DOHH2 (cell line): ENCODE results near the gene MFAP4.

Experiments used
- H3F3A ChIP-seq: fragments of 200-600 bp; sonication (generic), shearing (Covaris generic); 2 replicates; pipeline ENCODE4 v1.6.0; 2016; ENCODE audit warnings: antibody characterized with exemption, mild to moderate bottlenecking; ENCODE audit not compliant: control insufficient read depth, insufficient read depth
- H3K27ac ChIP-seq: fragments of 200-600 bp; sonication (generic); 2 replicates; pipeline ENCODE4 v1.5.1; 2014; ENCODE audit warnings: low read depth, mild to moderate bottlenecking, low read length, moderate library complexity
- H3K27me3 ChIP-seq: fragments of 200-600 bp; sonication (generic); 2 replicates; pipeline ENCODE4 v1.6.1; 2014; ENCODE audit warnings: mild to moderate bottlenecking, low read length, mixed read lengths; ENCODE audit not compliant: control insufficient read depth
- H3K36me3 ChIP-seq: fragments of 200-600 bp; sonication (generic); 2 replicates; pipeline ENCODE4 v1.6.1; 2014; ENCODE audit warnings: mild to moderate bottlenecking, low read length, moderate library complexity, mixed read lengths; ENCODE audit not compliant: control insufficient read depth
- H3K4me1 ChIP-seq: fragments of 200-600 bp; sonication (generic); 2 replicates; pipeline ENCODE4 v1.6.1; 2014; ENCODE audit warnings: mild to moderate bottlenecking, low read length, mixed read lengths; ENCODE audit not compliant: control insufficient read depth
- H3K4me2 ChIP-seq: fragments of 200-600 bp; sonication (generic); 2 replicates; pipeline ENCODE4 v1.6.0; 2014; ENCODE audit warnings: mild to moderate bottlenecking, low read length, moderate library complexity
- H3K4me3 ChIP-seq: fragments of 200-600 bp; sonication (generic); 2 replicates; pipeline ENCODE4 v1.5.1; 2014; ENCODE audit warnings: mild to moderate bottlenecking, low read length, mixed read lengths
- H3K79me2 ChIP-seq: fragments of 200-600 bp; sonication (generic); 2 replicates; pipeline ENCODE4 v1.6.1; 2014; ENCODE audit warnings: mild to moderate bottlenecking, low read length, mixed read lengths; ENCODE audit not compliant: control insufficient read depth
- H3K9me2 ChIP-seq: fragments of 200-600 bp; sonication (generic); replicated peaks from 2 replicates; pipeline ENCODE4 v1.6.1; 2014; ENCODE audit warnings: mild to moderate bottlenecking, low read length, mixed read lengths; ENCODE audit not compliant: control insufficient read depth
- H3K9me3 ChIP-seq: fragments of 200-600 bp; sonication (generic); 2 replicates; pipeline ENCODE4 v1.6.1; 2014; ENCODE audit warnings: antibody characterized with exemption, low read length, mixed read lengths; ENCODE audit not compliant: control insufficient read depth, insufficient read depth
- H4K20me1 ChIP-seq: fragments of 200-600 bp; sonication (generic); 2 replicates; pipeline ENCODE4 v1.6.0; 2014; ENCODE audit warnings: low read depth, mild to moderate bottlenecking, antibody characterized with exemption, low read length, moderate library complexity; ENCODE audit not compliant: control insufficient read depth, insufficient read depth
- CTCF ChIP-seq: fragments of 200-600 bp; sonication (generic); IDR thresholded peaks from one replicate; pipeline ENCODE4 v1.5.1; 2014; ENCODE audit warnings: antibody characterized with exemption, mild to moderate bottlenecking, low read depth, low read length; ENCODE audit not compliant: poor library complexity, severe bottlenecking
- EZH2phosphoT487 ChIP-seq: fragments of 200-600 bp; sonication (generic); IDR thresholded peaks from 2 replicates; pipeline ENCODE4 v1.6.1; 2017; ENCODE audit warnings: borderline replicate concordance, mild to moderate bottlenecking, antibody characterized with exemption, low read length, moderate library complexity, mixed read lengths

MFAP4 gene

GRCh38 chr17:19403021-19403420, 16.0 kb upstream of the MFAP4 start:
- H3K9me2 ChIP-seq = no peaks in the 10 kb centered on the region
- no peak overlapping the region for H3K4me2 ChIP-seq
- no peaks in the 10 kb centered on the region for H3K9me3 ChIP-seq
- H3K4me3 ChIP-seq = no peak overlapping the region
- H3K27me3 ChIP-seq = no peaks in the 10 kb centered on the region
- H3K4me1 ChIP-seq = no peaks in the 10 kb centered on the region
- no peaks in the 10 kb centered on the region for H4K20me1 ChIP-seq
- H3K36me3 ChIP-seq = no peaks in the 10 kb centered on the region
- no peaks in the 10 kb centered on the region for H3K79me2 ChIP-seq
- no peak overlapping the region for H3K27ac ChIP-seq
- TF ChIP-seq CTCF (no peak), EZH2phosphoT487 (no peak)
- H3F3A ChIP-seq = no peaks in the 10 kb centered on the region

GRCh38 chr17:19402171-19402570, 15.2 kb upstream of the MFAP4 start:
- Histone ChIP-seq H3K4me3 (no peak overlapping the region), H4K20me1 (no peaks in the 10 kb centered on the region), H3K79me2 (no peaks in the 10 kb centered on the region), H3K4me2 (no peak overlapping the region), H3K9me3 (no peaks in the 10 kb centered on the region), H3K27me3 (no peaks in the 10 kb centered on the region), H3K27ac (no peak overlapping the region), H3K36me3 (no peaks in the 10 kb centered on the region), H3K4me1 (no peaks in the 10 kb centered on the region), H3F3A (no peaks in the 10 kb centered on the region), H3K9me2 (no peaks in the 10 kb centered on the region)
- TF ChIP-seq EZH2phosphoT487 (no peak), CTCF (no peak)

GRCh38 chr17:19401321-19402010, 14.5 kb upstream of the MFAP4 start:
- Histone ChIP-seq H3K4me2 (no peak overlapping the region), H3K79me2 (no peaks in the 10 kb centered on the region), H3K9me2 (no peaks in the 10 kb centered on the region), H3K36me3 (no peaks in the 10 kb centered on the region), H3K27me3 (no peaks in the 10 kb centered on the region), H3K27ac (no peak overlapping the region), H3K9me3 (no peaks in the 10 kb centered on the region), H3F3A (no peaks in the 10 kb centered on the region), H4K20me1 (no peaks in the 10 kb centered on the region), H3K4me1 (no peaks in the 10 kb centered on the region), H3K4me3 (no peak overlapping the region)
- TF ChIP-seq CTCF (no peak), EZH2phosphoT487 (no peak)
